ENCODE measurements around the gene TRMT2A.

GRCh38 chr22:20145832-20146223 lies 28.8 kb upstream of the TRMT2A start:
- TF ChIP-seq POLR2AphosphoS5 (IDR thresholded peaks at IDR 0.05; ENCODE audit: low read depth, low read length) (no peak), TAF1 (IDR thresholded peaks at IDR 0.05; ENCODE audit: borderline replicate concordance, insufficient read depth, low read length) (no peak), REST (IDR thresholded peaks at IDR 0.05; ENCODE audit: insufficient read depth in 1 of 2, low read depth in 2 of 2, low read length in 2 of 2) (no peak)
